Smooth muscle cell (in vitro differentiated cells): ENCODE data around the gene TAF3. TPM values are rescaled to one million over a fixed set of nuclear protein-coding genes. Genes with fewer than 3 reads are reported as not detected.
A peak's percentile ranks its signal among the peaks of the same experiment; 100 is the strongest.

ENCODE experiments used
- DNase-seq: peaks from one replicate; lab custom pipeline; 2025; ENCODE audit not compliant: unreplicated experiment; lab: John Stamatoyannopoulos, UW
- H2AFZ ChIP-seq: fragments of 200-600 bp; sonication (generic); 2 replicates; pipeline ENCODE4 v1.6.0; 2016; ENCODE audit warnings: antibody characterized with exemption, low read depth, mild to moderate bottlenecking
- H3F3A ChIP-seq: fragments of 200-600 bp; sonication (generic); 2 replicates; pipeline ENCODE4 v1.6.0; 2017; ENCODE audit warnings: antibody characterized with exemption, low read depth
- H3K27ac ChIP-seq: fragments of 200-600 bp; sonication (generic); 2 replicates; pipeline ENCODE4 v1.5.1; 2016; ENCODE audit warnings: low read depth, mild to moderate bottlenecking
- H3K27me3 ChIP-seq: fragments of 200-600 bp; sonication (generic); 2 replicates; pipeline ENCODE4 v1.6.1; 2016; ENCODE audit warnings: low read depth, mild to moderate bottlenecking
- H3K36me3 ChIP-seq: fragments of 200-600 bp; sonication (generic); 2 replicates; pipeline ENCODE4 v1.5.1; 2016; ENCODE audit warnings: low read depth
- H3K4me1 ChIP-seq: fragments of 200-600 bp; sonication (generic); 2 replicates; pipeline ENCODE4 v1.5.1; 2016; ENCODE audit warnings: low read depth
- H3K4me2 ChIP-seq: fragments of 200-600 bp; sonication (generic); 2 replicates; pipeline ENCODE4 v1.6.0; 2016; ENCODE audit warnings: mild to moderate bottlenecking
- H3K4me3 ChIP-seq: fragments of 200-600 bp; sonication (generic); 2 replicates; pipeline ENCODE4 v1.5.1; 2016; ENCODE audit warnings: mild to moderate bottlenecking
- H3K79me2 ChIP-seq: fragments of 200-600 bp; sonication (generic); 2 replicates; pipeline ENCODE4 v1.6.0; 2016; ENCODE audit warnings: low read depth, mild to moderate bottlenecking
- H3K9ac ChIP-seq: fragments of 200-600 bp; sonication (generic); 2 replicates; pipeline ENCODE4 v1.6.0; 2016; ENCODE audit warnings: low read depth
- H3K9me3 ChIP-seq: fragments of 200-600 bp; sonication (generic); replicated peaks from 2 replicates; pipeline ENCODE4 v1.5.1; 2016; ENCODE audit warnings: low read depth
- H4K20me1 ChIP-seq: fragments of 200-600 bp; sonication (generic); 2 replicates; pipeline ENCODE4 v1.6.0; 2016; ENCODE audit warnings: low read depth
- whole genome bisulfite sequencing: methylation state at CpG from one replicate; pipeline ENCODE4 v1.1.7; 2016; ENCODE audit warnings: low lambda C conversion rate; 5-methylcytosine and 5-hydroxymethylcytosine counted together
- polyA plus RNA-seq: library from polyadenylated mRNA; unstranded; fragments of >200 nt; fragmentation: Nextera tagmentation; extraction: Ambion mirVana; gene quantifications from 2 replicates; pipeline ENCODE4 v1.2.1, GENCODE V29; 2016
- total RNA-seq: library from RNA; depleted of rRNA; stranded (reverse); fragments of >200 nt; gene quantifications from 2 replicates; pipeline ENCODE4 v1.2.3, GENCODE V29; 2014
- TF ChIP-seq, protein P1 (sequence below): fragments of 200-600 bp; sonication (generic); IDR thresholded peaks from 2 replicates; pipeline ENCODE4 v1.5.1; 2017; ENCODE audit warnings: borderline replicate concordance, mild to moderate bottlenecking, antibody characterized with exemption; ENCODE audit not compliant: insufficient read depth, poor library complexity, severe bottlenecking

The TAF3 gene
- total and polyA plus RNA-seq, 2 experiments from 2014 or later = 3.7 to 7.0 TPM

- no peak for DNase-seq
- Histone ChIP-seq H3K36me3 (no peaks in the 10 kb centered on the region), H3F3A (no peaks in the 10 kb centered on the region)
Measured at GRCh38 chr10:7788639-7789286, 29.5 kb upstream of the TAF3 start.

GRCh38 chr10:7789390-7789789 is 28.9 kb upstream of the TAF3 start:
- no peaks in the 10 kb centered on the region for H3K9me3 ChIP-seq
- H3K4me2 ChIP-seq = peak overlapping the region; percentile 89
- peak overlapping the region; percentile 48 for H3K27ac ChIP-seq
- peaks cover 98% of the 10 kb centered on the region for H3K79me2 ChIP-seq
- no peaks in the 10 kb centered on the region for H3F3A ChIP-seq
- H3K36me3 ChIP-seq = no peaks in the 10 kb centered on the region
- 51% methylated on average over 3 of the region's 3 CpGs for whole genome bisulfite sequencing
- no peak for DNase-seq
- TF ChIP-seq, protein P1, sequence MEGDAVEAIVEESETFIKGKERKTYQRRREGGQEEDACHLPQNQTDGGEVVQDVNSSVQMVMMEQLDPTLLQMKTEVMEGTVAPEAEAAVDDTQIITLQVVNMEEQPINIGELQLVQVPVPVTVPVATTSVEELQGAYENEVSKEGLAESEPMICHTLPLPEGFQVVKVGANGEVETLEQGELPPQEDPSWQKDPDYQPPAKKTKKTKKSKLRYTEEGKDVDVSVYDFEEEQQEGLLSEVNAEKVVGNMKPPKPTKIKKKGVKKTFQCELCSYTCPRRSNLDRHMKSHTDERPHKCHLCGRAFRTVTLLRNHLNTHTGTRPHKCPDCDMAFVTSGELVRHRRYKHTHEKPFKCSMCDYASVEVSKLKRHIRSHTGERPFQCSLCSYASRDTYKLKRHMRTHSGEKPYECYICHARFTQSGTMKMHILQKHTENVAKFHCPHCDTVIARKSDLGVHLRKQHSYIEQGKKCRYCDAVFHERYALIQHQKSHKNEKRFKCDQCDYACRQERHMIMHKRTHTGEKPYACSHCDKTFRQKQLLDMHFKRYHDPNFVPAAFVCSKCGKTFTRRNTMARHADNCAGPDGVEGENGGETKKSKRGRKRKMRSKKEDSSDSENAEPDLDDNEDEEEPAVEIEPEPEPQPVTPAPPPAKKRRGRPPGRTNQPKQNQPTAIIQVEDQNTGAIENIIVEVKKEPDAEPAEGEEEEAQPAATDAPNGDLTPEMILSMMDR = no peak
- H3K4me3 ChIP-seq = peak overlapping the region; percentile 94
- H2AFZ ChIP-seq = no peak overlapping the region
- H3K9ac ChIP-seq = peak overlapping the region; percentile 90
- H3K4me1 ChIP-seq = peaks cover 29% of the 10 kb centered on the region
- no peaks in the 10 kb centered on the region for H3K27me3 ChIP-seq
- H4K20me1 ChIP-seq = peaks cover 88% of the 10 kb centered on the region

More at GRCh38 chr10:7788639-7789286, 29.5 kb upstream of the TAF3 start:
- no peaks in the 10 kb centered on the region for H3K27me3 ChIP-seq
- peak overlapping the region; percentile 48 for H3K27ac ChIP-seq
- H3K4me1 ChIP-seq = peaks cover 29% of the 10 kb centered on the region
- no peaks in the 10 kb centered on the region for H3K9me3 ChIP-seq
- H3K79me2 ChIP-seq = peaks cover 98% of the 10 kb centered on the region
- H4K20me1 ChIP-seq = peaks cover 89% of the 10 kb centered on the region
- TF ChIP-seq, protein P1 = no peak
- H3K9ac ChIP-seq = peak overlapping the region; percentile 90
- WGBS = 3% methylated on average over 25 of the region's 25 CpGs
- peak overlapping the region; percentile 89 for H3K4me2 ChIP-seq
- H3K4me3 ChIP-seq = peak overlapping the region; percentile 94
- peak overlapping the region; percentile 69 for H2AFZ ChIP-seq

- H4K20me1 ChIP-seq = peaks cover 68% of the 10 kb centered on the region
- no peak overlapping the region for H2AFZ ChIP-seq
- H3K27ac ChIP-seq = peak overlapping the region; percentile 10
- no peak overlapping the region for H3K9ac ChIP-seq
- H3K36me3 ChIP-seq = no peaks in the 10 kb centered on the region
- H3K4me2 ChIP-seq = no peak overlapping the region
- H3F3A ChIP-seq = peaks cover 11% of the 10 kb centered on the region
- TF ChIP-seq, protein P1 = no peak
- H3K4me1 ChIP-seq = peaks cover 25% of the 10 kb centered on the region
- 90% methylated on average over 1 of the region's 1 CpG for WGBS
- H3K4me3 ChIP-seq = no peak overlapping the region
- H3K27me3 ChIP-seq = no peaks in the 10 kb centered on the region
- H3K9me3 ChIP-seq = no peaks in the 10 kb centered on the region
- DNase-seq = no peak
- H3K79me2 ChIP-seq = peaks cover 86% of the 10 kb centered on the region
Measured at GRCh38 chr10:7792541-7792940, 25.8 kb upstream of the TAF3 start.
